Activated naive CD4-positive, alpha-beta T cell treated with anti-CD3 and anti-CD28 coated beads for 36 hours (primary cell): Measurements from ENCODE around the gene LRRC42. TPM values are rescaled to one million over a fixed set of nuclear protein-coding genes. Genes with fewer than 3 reads are reported as not detected.

Experiments
- CTCF ChIA-PET: fragments of 350-600 bp; sonication (Branson Sonifier 250); formaldehyde crosslinking; loops from one replicate; lab custom pipeline; 2021; ENCODE audit warnings: antibody characterized with exemption; lab: Charles Lee
- DNase-seq: peaks from one replicate; pipeline ENCODE4 v3.0.0-alpha.2; 2020
- H3K27ac Mint-ChIP-seq: one replicate; pipeline ENCODE4 v1.8.0; 2021; ENCODE audit warnings: mild to moderate bottlenecking, mixed read lengths
- H3K27me3 Mint-ChIP-seq: one replicate; pipeline ENCODE4 v1.8.0; 2021; ENCODE audit warnings: low read depth, mixed read lengths
- H3K36me3 Mint-ChIP-seq: one replicate; pipeline ENCODE4 v1.8.0; 2021; ENCODE audit warnings: low read depth, mixed read lengths
- H3K4me1 Mint-ChIP-seq: one replicate; pipeline ENCODE4 v1.8.0; 2021; ENCODE audit warnings: low read depth, mixed read lengths
- H3K4me3 Mint-ChIP-seq: one replicate; pipeline ENCODE4 v1.8.0; 2021; ENCODE audit warnings: mild to moderate bottlenecking, moderate library complexity, mixed read lengths
- H3K9me3 Mint-ChIP-seq: one replicate; pipeline ENCODE4 v1.8.0; 2021; ENCODE audit warnings: mixed read lengths
- intact Hi-C: fragments of 100-400 bp; cut with micrococcal nuclease; formaldehyde crosslinking; loops from one replicate; pipeline ENCODE4 v1.15.1; 2023
- total RNA-seq, 2 experiments: library from RNA; stranded (reverse); gene quantifications; one replicate each; pipeline ENCODE4 v1.2.3, GENCODE V29; 2021

The LRRC42 gene
- total RNA-seq, 2 experiments from 2014 or later = 19.9 to 21.3 TPM

DNA sequence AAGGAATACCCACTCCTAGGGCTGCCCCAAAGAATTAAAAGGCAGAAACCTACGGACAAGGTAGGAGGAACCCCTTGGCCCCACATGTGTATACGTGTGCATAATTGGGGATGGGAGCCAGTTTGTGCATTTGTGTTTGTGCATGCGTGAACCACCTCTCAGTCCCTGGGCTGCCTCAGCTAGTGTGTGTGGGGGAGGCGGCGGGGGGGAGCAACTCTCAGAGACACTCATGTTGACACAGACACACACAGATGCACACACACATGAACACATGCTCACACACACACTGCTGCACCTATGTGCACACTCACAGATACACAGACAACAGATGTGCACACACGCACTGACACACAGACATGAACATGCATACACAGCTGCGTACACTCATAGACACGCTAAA, 66.7 kb downstream of the LRRC42 start:
- H3K27ac Mint-ChIP-seq = no peak overlapping the region
- no peaks in the 10 kb centered on the region for H3K36me3 Mint-ChIP-seq
- CTCF ChIA-PET = no interaction called here
- no peaks in the 10 kb centered on the region for H3K4me1 Mint-ChIP-seq
- H3K4me3 Mint-ChIP-seq = no peak overlapping the region
- H3K27me3 Mint-ChIP-seq = peaks cover 4% of the 10 kb centered on the region
- no peaks in the 10 kb centered on the region for H3K9me3 Mint-ChIP-seq
- no peak for DNase-seq
- intact Hi-C loops = no loop called here

DNA sequence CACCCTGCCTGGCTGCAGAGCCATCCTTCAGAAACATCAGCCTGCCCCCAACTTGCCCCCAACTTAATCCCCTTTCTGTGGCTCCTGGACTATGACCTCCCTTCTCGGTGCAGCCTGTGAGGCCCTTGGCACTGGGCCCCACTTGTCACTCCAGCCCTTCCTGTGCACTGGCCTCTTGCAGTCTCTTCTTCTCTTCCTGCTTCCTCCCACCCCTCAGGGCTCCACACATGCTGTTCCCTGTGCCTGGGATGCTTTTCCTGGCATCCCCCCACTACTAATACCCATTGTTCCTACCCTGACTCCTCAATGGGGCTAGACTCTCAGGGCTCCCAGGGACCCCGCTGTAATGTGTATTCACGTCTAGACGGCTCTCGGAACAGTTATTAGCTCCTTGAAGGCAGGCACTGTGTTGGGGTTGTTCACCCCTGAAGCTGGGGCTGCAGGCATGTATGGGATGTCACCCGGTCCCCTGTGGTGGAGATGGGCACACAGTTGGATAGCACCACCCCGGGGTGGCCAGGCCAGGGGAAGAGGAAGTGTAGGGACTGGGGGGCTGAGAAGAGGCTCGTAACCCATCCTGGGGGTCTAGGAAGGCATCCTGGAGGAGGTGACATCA, 67.4 kb downstream of the LRRC42 start:
- Mint-ChIP-seq H3K4me1 (no peaks in the 10 kb centered on the region), H3K27me3 (peaks cover 4% of the 10 kb centered on the region), H3K9me3 (no peaks in the 10 kb centered on the region), H3K4me3 (no peak overlapping the region), H3K27ac (no peak overlapping the region), H3K36me3 (no peaks in the 10 kb centered on the region)
- no peak for DNase-seq
- CTCF ChIA-PET = no interaction called here
- intact Hi-C loops = no loop called here

DNA sequence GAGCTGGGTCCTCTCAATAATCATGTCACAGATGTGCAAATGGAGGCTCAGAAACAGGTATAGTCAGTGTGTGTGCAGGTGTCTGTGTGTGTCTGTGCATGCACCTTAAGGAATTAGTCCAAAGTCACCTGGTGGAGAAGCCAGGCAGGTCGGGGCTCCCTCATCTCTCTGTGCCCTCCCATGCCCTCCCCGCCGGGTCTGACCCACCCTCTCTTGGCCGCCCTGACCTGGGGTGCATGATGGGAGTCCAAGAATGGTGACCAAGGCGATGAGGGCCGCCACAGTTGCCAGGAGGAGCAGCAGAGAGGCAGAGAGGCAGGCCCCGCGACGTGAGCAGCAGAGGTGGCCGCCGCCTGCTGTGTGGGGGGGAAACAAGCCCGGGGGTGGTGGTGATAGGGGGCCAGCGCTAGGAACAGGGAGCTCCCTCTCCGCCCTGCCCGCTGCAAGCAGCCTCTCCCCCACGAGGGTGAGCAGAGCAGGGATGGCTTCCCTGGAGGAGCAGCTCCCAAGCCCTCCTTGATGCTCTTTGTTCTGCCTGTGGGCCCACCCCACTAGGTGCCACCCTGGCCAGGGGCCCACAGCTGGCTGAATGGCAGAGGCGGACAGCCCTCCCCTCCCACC, 68.0 kb downstream of the LRRC42 start:
- Mint-ChIP-seq H3K9me3 (no peaks in the 10 kb centered on the region), H3K27me3 (peaks cover 4% of the 10 kb centered on the region), H3K27ac (no peak overlapping the region), H3K4me1 (no peaks in the 10 kb centered on the region), H3K36me3 (no peaks in the 10 kb centered on the region), H3K4me3 (no peak overlapping the region)
- no peak for DNase-seq
- CTCF ChIA-PET = no interaction called here
- intact Hi-C loops = no loop called here

DNA sequence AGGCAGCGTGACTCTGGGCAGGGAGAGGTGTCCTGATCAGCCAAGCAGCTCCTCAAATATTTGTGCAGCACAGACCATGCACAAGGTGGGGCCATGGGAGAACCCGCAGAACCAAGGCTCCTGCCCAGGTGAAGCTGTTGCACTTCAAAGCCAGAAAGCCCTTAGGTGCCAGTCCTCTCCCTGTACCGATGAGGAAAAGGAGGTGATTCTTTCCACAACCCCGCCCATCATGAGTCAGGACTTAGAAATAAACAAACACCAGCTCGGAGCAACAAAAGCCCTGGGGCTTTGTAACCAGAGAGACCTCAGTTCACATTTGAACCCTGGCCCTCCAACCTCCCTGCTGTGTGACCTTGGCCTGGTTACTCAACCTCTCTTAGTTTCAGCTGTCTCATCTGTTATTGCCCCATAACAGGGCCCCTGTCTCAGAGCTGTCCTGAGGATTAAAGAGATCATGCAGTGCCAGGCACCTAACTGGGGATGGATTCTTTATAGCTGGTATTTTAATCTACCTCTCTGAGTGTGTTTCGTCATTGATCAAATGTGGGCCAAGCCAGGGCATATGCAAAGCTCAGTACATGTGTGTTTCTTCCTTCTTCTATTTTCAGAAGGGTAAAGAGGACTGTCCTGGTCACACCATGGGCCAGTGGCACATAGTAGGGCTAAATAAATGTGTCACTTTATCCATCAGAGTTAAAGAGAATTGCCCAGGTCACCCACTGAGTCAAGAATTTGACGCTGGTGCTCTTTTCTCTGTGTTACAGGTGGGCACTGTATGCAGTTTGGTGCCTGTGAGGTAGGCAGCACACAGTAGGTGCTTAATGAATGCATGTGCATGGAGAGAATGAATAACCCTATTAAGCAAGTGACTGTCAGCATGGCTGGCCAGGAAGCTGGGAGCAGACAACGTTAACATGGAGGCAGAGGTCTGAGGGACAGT, 70.5 kb downstream of the LRRC42 start:
- DNase-seq = no peak
- no peaks in the 10 kb centered on the region for H3K9me3 Mint-ChIP-seq
- peaks cover 3% of the 10 kb centered on the region for H3K27me3 Mint-ChIP-seq
- no peaks in the 10 kb centered on the region for H3K36me3 Mint-ChIP-seq
- intact Hi-C loops = no loop called here
- H3K4me3 Mint-ChIP-seq = no peak overlapping the region
- CTCF ChIA-PET = no interaction called here
- no peaks in the 10 kb centered on the region for H3K4me1 Mint-ChIP-seq
- no peak overlapping the region for H3K27ac Mint-ChIP-seq

Other genes starting within 250 kb of the LRRC42 start
- not detected for gene GLIS1, start 207.2 kb upstream of the LRRC42 start, total RNA-seq
- 10 to 100 TPM; 25.9 to 27.9 TPM for gene NDC1, start 108.1 kb upstream of the LRRC42 start, total RNA-seq
- gene YIPF1, start 56.6 kb upstream of the LRRC42 start, total RNA-seq = 10 to 100 TPM; 22.2 to 22.4 TPM
- gene DIO1, start 52.2 kb upstream of the LRRC42 start, total RNA-seq = not detected
- 10 to 100 TPM; 46.2 to 48.7 TPM for gene IFT25, start 651 bp upstream of the LRRC42 start, total RNA-seq
- gene LDLRAD1, start 71.8 kb downstream of the LRRC42 start, total RNA-seq = not detected
- gene TMEM59, start 106.9 kb downstream of the LRRC42 start, total RNA-seq = 100 to 1,000 TPM; 140 to 142 TPM
- gene TCEANC2, start 107.3 kb downstream of the LRRC42 start, total RNA-seq = 10 to 100 TPM; 13.0 TPM
- gene CDCP2, start 206.7 kb downstream of the LRRC42 start, total RNA-seq = not detected